ENCODE data around the gene OVCA2. TPM values are rescaled to one million over a fixed set of nuclear protein-coding genes. Genes with fewer than 3 reads are reported as not detected.

The OVCA2 gene
- total RNA-seq, 1 donor from 2014 or later, result 24.8 TPM

- no peak for DNase-seq (ENCODE audit: low spot score in 2 of 2, unreplicated experiment in 2 of 2)
- no peak for TF ChIP-seq CTCF (IDR thresholded peaks at IDR 0.05; ENCODE audit: unreplicated experiment)
- Mint-ChIP-seq H3K27ac (peak overlapping the region; percentile 16), H3K4me1 (peaks cover 23% of the 10 kb centered on the region), H3K36me3 (no peaks in the 10 kb centered on the region), H3K9me3 (no peaks in the 10 kb centered on the region), H3K4me3 (peak overlapping the region; percentile 51), H3K27me3 (ENCODE audit: low read depth) (peaks cover 35% of the 10 kb centered on the region)
Observed at GRCh38 chr17:2051933-2052559, 10.2 kb downstream of the OVCA2 start.

GRCh38 chr17:2053380-2054261 is 11.8 kb downstream of the OVCA2 start:
- H3K27ac Mint-ChIP-seq, result peak overlapping the region; percentile 47
- peak in 1 of 2 experiments; percentile 71 for DNase-seq (ENCODE audit: low spot score in 2 of 2, unreplicated experiment in 2 of 2)
- peaks cover 28% of the 10 kb centered on the region for H3K27me3 Mint-ChIP-seq (ENCODE audit: low read depth)
- peaks cover 25% of the 10 kb centered on the region for H3K4me1 Mint-ChIP-seq
- H3K36me3 Mint-ChIP-seq, result peaks cover 2% of the 10 kb centered on the region
- peak overlapping the region; percentile 72 for H3K4me3 Mint-ChIP-seq
- no peak for TF ChIP-seq CTCF (IDR thresholded peaks at IDR 0.05; ENCODE audit: unreplicated experiment)
- H3K9me3 Mint-ChIP-seq, result no peaks in the 10 kb centered on the region

GRCh38 chr17:2054262-2054511 is 12.4 kb downstream of the OVCA2 start:
- H3K27me3 Mint-ChIP-seq (ENCODE audit: low read depth), result peaks cover 23% of the 10 kb centered on the region
- H3K27ac Mint-ChIP-seq, result peak overlapping the region; percentile 67
- no peaks in the 10 kb centered on the region for H3K9me3 Mint-ChIP-seq
- peaks cover 23% of the 10 kb centered on the region for H3K4me1 Mint-ChIP-seq
- H3K4me3 Mint-ChIP-seq, result peak overlapping the region; percentile 72
- TF ChIP-seq CTCF (IDR thresholded peaks at IDR 0.05; ENCODE audit: unreplicated experiment), result no peak
- peaks cover 2% of the 10 kb centered on the region for H3K36me3 Mint-ChIP-seq
- no peak for DNase-seq (ENCODE audit: low spot score in 2 of 2, unreplicated experiment in 2 of 2)

GRCh38 chr17:2054512-2055291 is 12.9 kb downstream of the OVCA2 start, which contains the start of gene HIC1:
Gene HIC1, plus strand, starts transcription at chr17:2055103. Its CDS starts 1,588 bp downstream, at chr17:2056691.
- Mint-ChIP-seq H3K27me3 (ENCODE audit: low read depth) (peaks cover 23% of the 10 kb centered on the region), H3K4me3 (peak within 1 kb of the TSS; percentile 72), H3K4me1 (peaks cover 25% of the 10 kb centered on the region), H3K9me3 (no peaks in the 10 kb centered on the region), H3K36me3 (peaks cover 5% of the 10 kb centered on the region), H3K27ac (peak within 1 kb of the TSS; percentile 67)
- peak; percentile 96 for TF ChIP-seq CTCF (IDR thresholded peaks at IDR 0.05; ENCODE audit: unreplicated experiment)
- peak; percentile 80 to 91 for DNase-seq (ENCODE audit: low spot score in 2 of 2, unreplicated experiment in 2 of 2)

GRCh38 chr17:2055292-2056205 is 13.7 kb downstream of the OVCA2 start:
- peaks cover 23% of the 10 kb centered on the region for H3K27me3 Mint-ChIP-seq (ENCODE audit: low read depth)
- peaks cover 11% of the 10 kb centered on the region for H3K36me3 Mint-ChIP-seq
- no peak for TF ChIP-seq CTCF (IDR thresholded peaks at IDR 0.05; ENCODE audit: unreplicated experiment)
- H3K4me3 Mint-ChIP-seq, result peak overlapping the region; percentile 73
- no peak for DNase-seq (ENCODE audit: low spot score in 2 of 2, unreplicated experiment in 2 of 2)
- H3K4me1 Mint-ChIP-seq, result peaks cover 32% of the 10 kb centered on the region
- no peaks in the 10 kb centered on the region for H3K9me3 Mint-ChIP-seq
- H3K27ac Mint-ChIP-seq, result no peak overlapping the region
